ENCODE results near the gene CEP41. TPM values are rescaled to one million over a fixed set of nuclear protein-coding genes. Genes with fewer than 3 reads are reported as not detected.

CEP41 gene
- total and polyA plus RNA-seq, 8 donors, result 12.4 to 34.2 (median 28.6) TPM

DNA sequence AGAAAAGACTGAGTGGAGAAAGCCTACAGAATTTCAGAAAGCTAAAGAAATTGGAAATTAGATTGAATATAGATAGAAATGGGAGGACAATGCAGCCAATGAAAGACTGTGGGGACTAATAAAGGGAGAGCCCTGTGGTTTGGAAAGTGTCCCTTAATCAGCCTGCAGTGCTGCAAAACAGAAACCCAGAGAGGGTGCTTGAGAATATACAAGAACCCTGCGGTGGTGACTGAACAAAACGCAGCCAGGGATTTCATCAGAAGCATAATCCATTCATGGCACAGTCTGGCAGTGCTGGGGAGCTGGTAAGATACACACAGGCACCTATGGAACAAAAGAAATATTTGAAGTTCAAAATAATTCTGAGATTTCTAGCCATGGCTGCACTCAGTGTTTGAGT, 19.1 kb downstream of the CEP41 start:
- peaks cover 0 to 3% of the 10 kb centered on the region in 2 donors for H3K4me1 ChIP-seq
- H3K27me3 ChIP-seq, result no peaks in the 10 kb centered on the region
- H3K36me3 ChIP-seq, result no peaks in the 10 kb centered on the region
- H3K4me3 ChIP-seq, result no peak overlapping the region
- TF ChIP-seq, protein P1, sequence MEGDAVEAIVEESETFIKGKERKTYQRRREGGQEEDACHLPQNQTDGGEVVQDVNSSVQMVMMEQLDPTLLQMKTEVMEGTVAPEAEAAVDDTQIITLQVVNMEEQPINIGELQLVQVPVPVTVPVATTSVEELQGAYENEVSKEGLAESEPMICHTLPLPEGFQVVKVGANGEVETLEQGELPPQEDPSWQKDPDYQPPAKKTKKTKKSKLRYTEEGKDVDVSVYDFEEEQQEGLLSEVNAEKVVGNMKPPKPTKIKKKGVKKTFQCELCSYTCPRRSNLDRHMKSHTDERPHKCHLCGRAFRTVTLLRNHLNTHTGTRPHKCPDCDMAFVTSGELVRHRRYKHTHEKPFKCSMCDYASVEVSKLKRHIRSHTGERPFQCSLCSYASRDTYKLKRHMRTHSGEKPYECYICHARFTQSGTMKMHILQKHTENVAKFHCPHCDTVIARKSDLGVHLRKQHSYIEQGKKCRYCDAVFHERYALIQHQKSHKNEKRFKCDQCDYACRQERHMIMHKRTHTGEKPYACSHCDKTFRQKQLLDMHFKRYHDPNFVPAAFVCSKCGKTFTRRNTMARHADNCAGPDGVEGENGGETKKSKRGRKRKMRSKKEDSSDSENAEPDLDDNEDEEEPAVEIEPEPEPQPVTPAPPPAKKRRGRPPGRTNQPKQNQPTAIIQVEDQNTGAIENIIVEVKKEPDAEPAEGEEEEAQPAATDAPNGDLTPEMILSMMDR (IDR thresholded peaks at IDR 0.05), result no peak
- peak overlapping the region in 1 of 2 donors; percentile 33 for H3K27ac ChIP-seq
- no peaks in the 10 kb centered on the region for H3K9me3 ChIP-seq
- DNase-seq (no peak), ATAC-seq (peak; percentile 93)
- intact Hi-C loops (cut with DNase I), result no loop called here

DNA sequence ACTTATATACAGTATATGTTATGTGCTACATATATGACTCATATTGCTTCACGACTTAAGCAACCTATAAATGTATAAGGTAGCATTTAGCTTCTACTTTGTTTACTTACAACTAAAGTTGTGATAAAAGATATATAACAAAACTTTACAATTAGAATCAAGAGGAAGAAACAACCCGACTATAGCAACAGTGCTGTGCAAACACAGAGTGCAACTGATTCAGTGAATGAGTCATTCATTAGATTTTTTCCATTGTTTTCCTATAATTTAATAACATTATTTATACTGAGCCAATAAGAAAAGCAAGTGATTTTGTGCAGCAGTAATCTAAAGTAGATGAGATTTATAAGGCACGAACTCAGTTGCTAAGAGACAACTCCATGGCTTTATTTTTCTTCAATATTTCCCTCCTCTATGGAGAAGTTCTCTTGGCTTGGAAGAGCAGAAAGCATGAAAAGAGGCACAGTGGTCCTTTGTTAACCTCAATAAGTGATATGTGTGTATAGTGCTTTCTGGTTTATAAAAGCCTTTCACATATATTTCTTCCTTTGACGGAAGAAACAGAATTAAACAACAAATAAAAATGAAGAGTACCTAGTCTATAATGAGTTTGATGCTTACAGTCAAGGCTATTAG, 19.8 kb downstream of the CEP41 start:
- TF ChIP-seq, protein P1 (IDR thresholded peaks at IDR 0.05), result no peak
- Histone ChIP-seq H3K27ac (peak overlapping the region in 1 of 2 donors; percentile 33), H3K4me3 (no peak overlapping the region), H3K9me3 (no peaks in the 10 kb centered on the region), H3K27me3 (no peaks in the 10 kb centered on the region), H3K4me1 (peaks cover 0 to 3% of the 10 kb centered on the region in 2 donors), H3K36me3 (no peaks in the 10 kb centered on the region)
- ATAC-seq (no peak), DNase-seq (no peak)
- intact Hi-C loops (cut with DNase I), result no loop called here

DNA sequence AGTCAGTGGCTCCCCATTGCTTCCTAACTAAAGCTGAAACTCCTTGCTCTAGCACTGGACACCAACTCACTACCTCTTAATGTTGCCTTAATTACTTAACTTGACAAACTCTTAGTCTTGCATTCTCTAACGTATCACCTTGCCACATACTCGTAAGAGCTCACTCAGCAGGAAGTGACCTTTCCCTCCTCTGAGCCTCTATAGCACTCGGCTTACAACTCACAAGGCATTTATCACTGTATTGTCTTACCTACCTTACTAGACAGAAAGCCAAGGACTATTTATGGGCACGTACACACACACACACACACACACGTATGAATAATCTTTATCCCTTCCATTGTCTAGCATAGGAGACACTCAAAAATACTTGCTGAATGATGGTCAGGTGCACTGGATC, 21.2 kb downstream of the CEP41 start:
- Histone ChIP-seq H3K4me1 (peaks cover 0 to 3% of the 10 kb centered on the region in 2 donors), H3K27ac (no peak overlapping the region), H3K27me3 (no peaks in the 10 kb centered on the region), H3K9me3 (no peaks in the 10 kb centered on the region), H3K4me3 (no peak overlapping the region), H3K36me3 (no peaks in the 10 kb centered on the region)
- intact Hi-C loops (cut with DNase I), result no loop called here
- ATAC-seq (peak; percentile 57), DNase-seq (no peak)
- TF ChIP-seq, protein P1 (IDR thresholded peaks at IDR 0.05), result no peak

DNA sequence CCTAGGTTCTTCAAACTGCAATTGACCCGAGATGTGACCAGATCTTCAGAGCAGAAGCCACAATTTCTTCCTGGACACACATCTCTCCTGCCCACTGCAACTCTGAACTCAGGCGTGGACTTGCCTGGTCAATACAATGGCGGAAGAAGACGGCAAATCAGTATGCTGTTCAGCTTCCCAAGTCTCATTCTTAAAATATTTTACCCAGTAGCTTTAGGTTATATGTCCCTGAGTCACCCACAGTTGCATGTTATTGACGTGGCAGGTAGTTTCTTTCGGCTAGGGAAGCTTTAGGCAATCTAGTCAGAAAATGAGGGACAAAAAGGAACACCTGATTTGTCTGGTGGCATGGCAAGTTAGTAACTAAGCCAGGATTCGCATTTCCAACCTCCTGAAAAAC, 22.5 kb downstream of the CEP41 start:
- Histone ChIP-seq H3K4me1 (peaks cover 0 to 3% of the 10 kb centered on the region in 2 donors), H3K4me3 (no peak overlapping the region), H3K27ac (no peak overlapping the region), H3K27me3 (no peaks in the 10 kb centered on the region), H3K9me3 (no peaks in the 10 kb centered on the region), H3K36me3 (no peaks in the 10 kb centered on the region)
- TF ChIP-seq, protein P1 (IDR thresholded peaks at IDR 0.05), result no peak
- intact Hi-C loops (cut with DNase I), result no loop called here
- DNase-seq (no peak), ATAC-seq (no peak)

DNA sequence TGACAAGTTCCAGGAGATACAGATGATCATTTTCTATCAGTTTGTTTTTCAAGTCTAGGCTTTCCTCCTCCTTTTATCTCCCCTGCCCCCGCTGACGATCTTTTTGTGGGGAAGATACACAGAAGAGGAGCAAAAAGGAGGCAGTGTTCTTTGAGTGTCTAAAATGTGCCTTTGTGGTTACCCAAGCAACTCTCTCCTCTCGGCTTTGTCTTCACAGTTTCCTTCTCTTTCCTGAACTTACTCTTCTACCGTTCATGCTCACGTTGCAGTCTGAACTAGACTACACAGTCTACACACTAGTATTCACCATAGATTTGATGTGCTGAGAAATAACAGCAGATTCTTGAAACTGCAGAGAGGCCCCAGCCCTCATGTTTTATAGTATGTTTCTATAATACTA, 23.6 kb downstream of the CEP41 start:
- H3K9me3 ChIP-seq, result no peaks in the 10 kb centered on the region
- no peaks in the 10 kb centered on the region for H3K36me3 ChIP-seq
- H3K27ac ChIP-seq, result no peak overlapping the region
- DNase-seq (no peak), ATAC-seq (no peak)
- TF ChIP-seq, protein P1 (IDR thresholded peaks at IDR 0.05), result no peak
- no peaks in the 10 kb centered on the region for H3K27me3 ChIP-seq
- peaks cover 0 to 3% of the 10 kb centered on the region in 2 donors for H3K4me1 ChIP-seq
- no peak overlapping the region for H3K4me3 ChIP-seq
- intact Hi-C loops (cut with DNase I), result no loop called here

Measured in left lung (tissue), 10 donors.